NCI-H510A (cell line): ENCODE measurements around the gene SND1.
"Not testable (repeated sequence)": the region's sequence is repeated elsewhere in the genome, so short reads cannot be mapped to it uniquely, and the experiment has no call there.

Source experiments
- DNase-seq: peaks from one replicate; lab custom pipeline; 2025; lab: John Stamatoyannopoulos, UW

Gene SND1

GRCh38 chr7:127831318-127832219, 179.6 kb downstream of the SND1 start:
- no peak for DNase-seq

GRCh38 chr7:127832592-127832991, 180.6 kb downstream of the SND1 start:
- no peak for DNase-seq

GRCh38 chr7:127833641-127834040, 181.6 kb downstream of the SND1 start:
- DNase-seq: no peak

DNA sequence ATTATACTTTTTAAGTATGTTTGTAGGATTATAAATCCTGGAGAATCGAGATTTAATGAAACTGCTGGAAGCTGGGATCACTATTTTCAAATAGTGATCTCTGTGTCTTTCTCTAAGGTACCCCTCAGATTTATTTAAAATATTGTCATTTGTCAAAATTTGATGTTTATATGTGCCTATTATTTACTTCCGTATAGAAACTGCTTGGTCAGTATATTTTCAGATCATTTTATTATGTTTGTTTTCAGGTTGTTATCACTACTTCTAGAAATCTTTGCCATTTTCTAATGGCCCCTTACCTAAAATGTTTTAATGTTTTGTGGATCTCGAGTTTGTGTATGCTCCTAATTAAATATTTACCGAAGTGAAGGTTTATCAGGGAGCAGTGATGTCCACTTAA, 183.7 kb downstream of the SND1 start:
- DNase-seq: no peak

- not testable (repeated sequence) for DNase-seq
These were observed 185.9 kb downstream of the SND1 start for GRCh38 chr7:127837816-127838410.

GRCh38 chr7:127838816-127839415, 186.9 kb downstream of the SND1 start:
- DNase-seq: no peak

DNA sequence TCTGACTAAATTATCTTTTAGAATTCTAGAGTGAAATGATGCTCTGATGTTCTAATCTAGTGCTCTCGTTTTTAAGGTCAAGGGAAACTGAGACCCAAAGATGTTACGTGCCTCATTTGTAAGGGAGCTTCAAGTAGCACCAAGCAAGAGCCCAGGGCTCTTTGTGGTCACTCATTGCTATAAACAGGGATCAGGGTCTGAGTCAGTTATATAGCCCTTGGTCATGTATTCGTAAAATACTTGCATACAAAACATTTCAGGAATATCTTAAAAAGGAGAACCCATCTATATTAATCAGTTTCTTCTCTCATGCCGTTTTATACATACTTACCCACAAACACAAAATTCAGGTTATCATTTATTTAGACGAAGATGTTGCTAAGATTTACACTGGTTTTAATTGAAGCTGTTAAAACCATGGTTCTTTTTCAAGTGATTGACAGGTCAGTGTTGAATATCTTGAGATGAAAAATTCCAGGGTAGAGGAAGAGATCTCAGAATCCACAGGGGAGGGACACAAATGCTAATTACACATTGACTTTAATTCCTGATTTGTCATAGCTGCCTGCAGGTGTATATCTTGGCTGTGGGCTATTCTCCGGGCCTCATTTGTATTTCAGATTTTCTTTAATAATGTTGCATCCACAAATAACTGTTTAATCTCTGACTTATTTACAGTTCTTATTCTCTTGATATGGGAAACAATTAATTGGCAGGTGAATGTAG, 188.4 kb downstream of the SND1 start:
- DNase-seq: no peak

DNA sequence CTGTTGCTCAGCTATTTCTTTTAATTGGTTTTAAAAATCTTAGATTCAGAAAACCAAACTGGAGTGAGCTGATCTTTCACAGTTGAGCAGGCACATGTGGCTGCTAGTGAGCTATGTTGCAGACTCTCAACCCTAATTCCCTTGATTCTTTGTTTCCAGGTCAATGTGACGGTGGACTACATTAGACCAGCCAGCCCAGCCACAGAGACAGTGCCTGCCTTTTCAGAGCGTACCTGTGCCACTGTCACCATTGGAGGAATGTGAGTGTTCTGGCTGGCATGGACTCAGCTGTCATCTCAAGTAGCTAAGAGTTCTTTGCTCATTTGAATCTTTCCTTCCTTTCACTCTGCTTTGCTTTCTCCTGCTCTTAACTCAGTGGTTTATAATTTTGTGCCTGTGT, 192.2 kb downstream of the SND1 start:
- DNase-seq: no peak

DNA sequence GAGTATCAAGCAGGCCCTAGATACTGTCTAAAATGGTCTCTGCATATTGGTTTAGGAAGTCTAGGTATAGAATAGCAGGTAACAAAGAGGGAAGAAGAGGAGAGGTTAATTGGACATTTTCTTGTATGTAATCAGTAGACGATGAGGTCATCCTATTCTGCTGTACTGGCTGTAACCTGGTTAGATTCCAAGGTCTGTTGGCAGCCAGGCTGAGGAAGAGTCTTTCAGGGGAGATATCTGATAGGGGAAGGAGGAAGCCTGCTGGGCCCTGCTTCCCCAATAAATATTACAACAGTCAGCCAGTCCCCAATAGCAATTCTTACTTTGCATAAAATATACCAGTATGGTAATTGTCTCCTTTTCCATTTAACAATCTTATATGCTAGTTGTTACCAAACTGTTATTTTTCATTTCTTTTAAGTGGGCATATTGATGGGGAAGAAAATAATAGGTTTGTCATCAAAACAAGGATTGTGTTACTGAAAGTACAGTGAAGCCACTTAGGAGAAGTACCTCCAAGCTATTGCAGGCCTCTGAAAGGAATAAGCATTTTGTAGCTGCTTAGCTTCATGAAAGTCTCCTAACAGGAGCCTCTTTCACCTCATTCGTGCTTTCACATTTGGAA, 192.8 kb downstream of the SND1 start:
- DNase-seq: no peak

GRCh38 chr7:127845522-127846214, 193.7 kb downstream of the SND1 start:
- DNase-seq: no peak

DNA sequence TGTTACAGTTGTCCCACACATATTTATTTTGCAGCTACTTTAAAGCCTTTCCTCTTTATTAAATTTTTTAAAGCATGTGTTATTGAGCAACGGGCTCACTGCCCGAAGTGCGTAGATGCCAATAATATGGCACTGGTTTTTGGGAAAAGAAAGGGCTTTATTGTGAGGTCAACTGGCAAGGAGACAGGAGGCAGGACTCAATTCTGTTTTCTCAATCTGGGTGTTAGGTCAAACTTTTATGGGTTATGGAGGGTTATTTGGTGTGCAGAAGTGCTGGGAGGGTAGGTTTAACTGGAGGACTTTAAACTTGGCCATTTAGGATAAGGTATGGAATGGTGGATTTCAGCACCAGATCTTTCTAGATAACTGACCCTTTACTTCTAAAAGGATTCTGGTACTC, 195.6 kb downstream of the SND1 start:
- no peak for DNase-seq

DNA sequence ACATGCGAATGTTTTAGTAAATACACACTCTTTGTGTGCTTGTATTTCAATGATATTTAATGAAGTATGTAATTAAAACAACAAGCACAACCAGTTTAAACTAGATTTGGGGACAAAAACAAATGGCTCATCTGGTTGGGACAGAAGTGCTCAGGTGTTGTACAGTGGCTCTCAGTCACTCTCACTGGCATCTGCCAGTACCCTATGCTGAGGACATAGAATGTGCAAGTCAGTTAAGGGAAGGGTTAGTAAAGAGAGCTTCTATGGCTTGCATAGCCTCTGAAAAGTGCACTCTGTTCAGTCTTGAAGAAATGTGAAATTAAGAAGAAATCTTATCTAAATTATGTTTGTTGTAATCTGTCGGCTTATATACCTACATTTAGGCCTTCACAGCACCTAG, 196.2 kb downstream of the SND1 start:
- DNase-seq: no peak

DNA sequence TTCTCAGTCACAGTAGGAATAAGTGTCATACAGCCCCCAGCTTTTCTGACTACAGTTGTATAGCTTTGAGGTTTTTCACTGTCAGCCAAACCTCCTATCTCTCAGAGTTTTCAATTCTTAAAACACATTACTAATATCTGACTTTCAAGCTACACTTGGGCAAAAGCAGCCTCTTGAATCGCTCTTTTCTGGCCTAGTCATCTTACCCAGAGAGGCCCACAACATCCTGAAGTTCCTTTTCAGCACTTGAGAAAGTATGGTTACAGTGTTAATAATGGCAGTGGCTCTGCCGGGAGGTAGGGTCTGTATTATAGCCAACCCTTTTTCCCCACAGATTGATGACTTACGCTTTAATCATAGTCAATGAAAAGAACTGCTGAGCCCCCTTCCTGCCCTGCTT, 198.2 kb downstream of the SND1 start:
- no peak for DNase-seq

GRCh38 chr7:127854383-127854782, 202.4 kb downstream of the SND1 start:
- DNase-seq: no peak

- DNase-seq: no peak
These were observed 205.5 kb downstream of the SND1 start for GRCh38 chr7:127857464-127857841.

DNA sequence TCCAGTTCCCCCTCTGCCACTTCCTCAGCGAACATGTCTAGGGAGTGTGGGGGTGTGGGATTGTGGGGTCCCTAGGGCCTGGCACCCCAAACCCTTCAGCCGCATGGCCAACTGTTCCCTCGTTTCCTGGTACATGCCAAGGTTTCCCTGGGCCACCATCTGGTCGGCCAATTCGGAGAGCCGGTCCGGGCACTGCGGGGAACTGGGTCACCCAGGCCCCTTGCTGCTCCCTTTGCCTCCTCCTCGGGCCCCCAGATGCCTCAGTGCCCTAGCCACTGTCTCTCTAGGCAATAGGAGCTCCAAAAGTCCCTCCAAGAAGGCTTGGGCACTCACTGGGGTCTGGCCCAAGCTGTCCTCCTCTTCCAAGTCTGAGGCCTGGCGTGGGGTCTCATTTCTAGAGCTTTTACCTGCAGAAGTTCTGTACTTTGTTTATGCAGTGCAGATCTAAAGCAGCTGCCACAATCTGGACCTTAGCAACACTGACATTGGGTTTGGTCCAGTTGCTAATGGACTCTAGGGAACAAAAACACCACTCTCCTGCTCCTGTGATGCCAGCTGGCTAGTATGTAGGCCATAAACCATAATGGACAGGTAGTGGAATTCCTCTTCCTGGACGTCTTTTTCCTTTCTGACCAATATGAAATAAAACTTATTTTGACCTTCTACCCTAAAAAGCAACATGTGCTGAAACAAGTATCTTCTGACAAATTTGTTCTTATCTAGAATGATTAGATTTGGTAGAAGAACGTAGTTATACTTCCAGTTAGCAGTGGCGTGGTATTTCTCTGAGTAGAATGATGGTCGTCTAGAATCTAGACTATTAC, 206.3 kb downstream of the SND1 start:
- no peak for DNase-seq

- no peak for DNase-seq
These were observed 206.9 kb downstream of the SND1 start for GRCh38 chr7:127858915-127859189.

DNA sequence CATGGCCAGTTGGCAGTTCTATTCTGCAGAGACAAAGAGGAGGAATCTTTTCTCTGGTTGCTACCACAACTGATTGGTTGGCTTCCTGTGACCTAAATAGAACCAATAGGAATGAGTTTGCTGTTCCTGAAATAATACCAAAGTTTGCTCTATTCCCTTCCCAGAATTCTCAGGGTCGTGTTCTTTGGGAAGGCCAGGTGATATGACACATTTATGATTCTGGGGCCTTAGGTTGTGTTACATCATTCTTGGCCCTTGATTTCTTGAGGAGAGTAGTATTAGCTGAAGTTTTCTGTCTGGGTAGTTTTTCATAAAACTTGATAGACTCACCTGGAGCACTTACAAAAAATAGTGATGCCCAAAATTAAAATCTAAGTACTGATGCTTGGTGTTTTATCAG, 207.3 kb downstream of the SND1 start:
- no peak for DNase-seq

DNA sequence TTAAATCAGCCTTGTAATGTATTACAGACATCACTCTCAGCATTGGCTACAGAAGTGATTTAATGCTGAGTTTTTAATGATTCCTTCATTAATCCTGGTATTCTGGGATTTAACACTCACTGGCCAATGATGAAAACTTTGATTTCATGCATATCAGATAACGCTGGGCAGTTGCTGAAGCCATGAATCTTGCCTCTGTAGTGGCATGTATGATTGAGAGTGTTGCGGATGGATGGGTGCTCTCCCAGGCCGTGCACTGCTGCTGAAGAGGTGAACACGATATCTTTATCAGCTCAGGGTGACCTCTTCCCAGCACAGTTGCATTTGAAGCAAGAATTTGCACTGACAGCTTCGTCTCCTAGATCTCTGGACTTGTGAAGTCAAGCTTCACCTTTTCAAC, 210.5 kb downstream of the SND1 start:
- no peak for DNase-seq

- no peak for DNase-seq
These were observed 211.1 kb downstream of the SND1 start for GRCh38 chr7:127863082-127863481.

- no peak for DNase-seq
These were observed 213.5 kb downstream of the SND1 start for GRCh38 chr7:127865466-127865865.
